Measurements from ENCODE around the gene GPRC5A.

GRCh38 chr12:12891080-12891880 is at the start of gene GPRC5A:
- no peak for TF ChIP-seq POLR2A (IDR thresholded peaks at IDR 0.05; ENCODE audit: low read length)
- no peak for TF ChIP-seq GATA1 (IDR thresholded peaks at IDR 0.05; ENCODE audit: low read depth, low read length)
